GM12801 (cell line): ENCODE measurements around the gene ABLIM2.

Source experiments
- CTCF ChIP-seq: IDR thresholded peaks from one replicate; pipeline ENCODE4 v1.5.1; 2011; ENCODE audit warnings: control low read depth; ENCODE audit not compliant: insufficient read length; ENCODE audit errors: extremely low read depth

The ABLIM2 gene

GRCh38 chr4:8040607-8041006 is 118.0 kb downstream of the ABLIM2 start:
- TF ChIP-seq CTCF = no peak

- TF ChIP-seq CTCF = no peak
Measured at GRCh38 chr4:8039853-8040252, 118.8 kb downstream of the ABLIM2 start.

- TF ChIP-seq CTCF = no peak
Measured at GRCh38 chr4:8039290-8039689, 119.3 kb downstream of the ABLIM2 start.

DNA sequence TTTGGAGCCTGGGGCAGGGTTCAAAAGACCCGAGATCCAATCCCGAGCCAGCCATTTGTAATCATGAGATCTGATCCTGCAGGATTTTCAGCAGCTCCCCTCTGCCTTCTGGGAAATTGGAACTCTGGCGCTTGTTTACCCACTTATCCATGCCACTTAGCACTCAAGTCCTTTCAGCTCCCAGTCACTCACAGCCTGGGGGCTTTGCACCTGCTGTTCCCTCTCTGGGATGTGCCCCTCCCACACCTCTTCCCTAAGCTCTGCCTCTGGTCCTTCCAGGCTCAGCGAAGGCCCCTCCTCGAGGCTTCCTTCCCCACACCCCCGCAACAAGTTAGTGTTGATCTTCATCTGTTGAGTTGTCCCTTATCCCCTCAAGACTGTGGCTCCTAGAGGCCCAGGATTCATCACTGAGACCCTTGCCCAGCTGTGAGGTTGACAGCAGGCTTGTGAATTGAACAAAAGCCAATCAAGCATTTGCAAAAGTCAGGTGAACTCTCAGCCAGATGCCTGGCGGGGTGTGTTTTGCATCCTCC is 119.8 kb downstream of the ABLIM2 start:
- TF ChIP-seq CTCF = no peak

DNA sequence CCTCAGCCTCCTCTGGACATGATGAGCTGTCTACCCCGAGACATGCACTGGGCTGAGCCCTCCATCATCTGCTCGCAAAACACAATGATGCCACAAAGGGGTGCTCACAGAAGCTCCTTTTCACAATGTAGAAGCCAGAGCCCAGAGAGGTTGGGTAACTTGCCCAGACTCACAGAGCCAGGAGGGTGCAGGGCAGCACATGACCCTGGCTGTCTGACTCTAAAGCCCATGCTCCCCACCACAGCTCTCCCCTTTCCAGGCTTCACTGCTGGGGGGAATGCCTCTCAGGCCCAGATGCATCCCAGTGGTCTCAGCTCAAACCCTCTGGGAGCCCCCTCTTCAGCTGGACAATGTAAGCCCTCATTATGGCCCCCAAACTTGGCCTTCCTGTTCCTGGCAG is 120.5 kb downstream of the ABLIM2 start:
- no peak for TF ChIP-seq CTCF

GRCh38 chr4:8037150-8037769 is 121.4 kb downstream of the ABLIM2 start:
- no peak for TF ChIP-seq CTCF

DNA sequence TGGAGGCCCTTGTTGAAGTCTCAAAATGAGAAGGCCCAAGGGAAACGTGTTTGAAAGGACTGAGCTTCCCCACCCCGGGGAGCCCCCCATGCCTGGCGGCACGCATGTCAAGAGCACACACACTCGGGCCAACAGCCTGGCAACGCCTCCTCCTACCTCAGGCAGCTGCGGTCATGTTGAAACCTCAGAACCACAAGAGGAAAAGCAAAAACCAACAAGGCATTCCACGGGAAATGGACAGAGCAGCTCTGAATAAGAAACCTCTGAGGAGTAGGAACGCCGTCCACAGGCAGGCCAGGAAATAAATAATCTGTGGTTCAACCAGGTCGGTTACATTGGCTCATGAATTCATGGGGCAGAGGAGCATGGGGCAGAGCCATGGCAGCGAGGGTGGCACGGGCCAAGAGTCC is 123.2 kb downstream of the ABLIM2 start:
- no peak for TF ChIP-seq CTCF
